ENCODE data around the gene FAM20A. TPM values are rescaled to one million over a fixed set of nuclear protein-coding genes. Genes with fewer than 3 reads are reported as not detected.

FAM20A gene
- total and polyA plus RNA-seq, 9 of the 15 experiments (the other 6 are each of a cell fraction or from before 2014, with no cell fraction given) = 0.07 TPM; not detected in 8

DNA sequence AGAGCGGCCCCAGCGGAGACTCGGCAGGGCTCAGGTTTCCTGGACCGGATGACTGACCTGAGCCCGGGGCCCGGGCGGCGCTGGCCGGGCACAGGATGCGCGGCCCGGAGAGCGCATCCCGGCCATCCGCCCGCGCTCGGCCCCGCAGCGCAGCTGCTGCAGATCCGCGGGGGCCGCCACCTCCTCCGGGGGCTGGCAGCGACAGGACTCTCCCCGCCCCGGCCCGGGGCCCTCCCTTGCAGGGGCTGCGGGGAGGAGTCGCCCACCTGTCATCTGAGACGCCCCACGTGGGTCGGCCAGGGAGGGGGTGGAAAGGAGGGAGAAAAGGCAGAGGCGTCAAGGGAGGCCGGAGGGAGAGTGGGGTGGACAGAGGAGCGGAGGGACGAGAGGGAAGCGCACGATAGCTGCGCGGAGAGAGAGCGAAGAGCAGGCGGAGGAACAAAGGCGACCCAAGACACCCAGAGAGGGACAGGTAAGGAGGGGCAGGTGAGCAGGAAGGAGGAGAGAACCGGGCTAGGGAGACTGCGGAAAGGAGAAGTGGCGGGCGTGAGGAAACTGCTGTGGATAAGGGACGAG, 89.4 kb downstream of the FAM20A start (continued):
- TF ChIP-seq, protein P1, sequence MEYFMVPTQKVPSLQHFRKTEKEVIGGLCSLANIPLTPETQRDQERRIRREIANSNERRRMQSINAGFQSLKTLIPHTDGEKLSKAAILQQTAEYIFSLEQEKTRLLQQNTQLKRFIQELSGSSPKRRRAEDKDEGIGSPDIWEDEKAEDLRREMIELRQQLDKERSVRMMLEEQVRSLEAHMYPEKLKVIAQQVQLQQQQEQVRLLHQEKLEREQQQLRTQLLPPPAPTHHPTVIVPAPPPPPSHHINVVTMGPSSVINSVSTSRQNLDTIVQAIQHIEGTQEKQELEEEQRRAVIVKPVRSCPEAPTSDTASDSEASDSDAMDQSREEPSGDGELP (CRISPR knock-in tag; IDR thresholded peaks at IDR 0.05; ENCODE audit: borderline replicate concordance) = peak; percentile 52; the same call in 1 of the 2 replicates
- TF ChIP-seq TRIM28 (IDR thresholded peaks at IDR 0.05) = peak; percentile 68; the same call in 1 of the 2 replicates
- TF ChIP-seq, protein P2, sequence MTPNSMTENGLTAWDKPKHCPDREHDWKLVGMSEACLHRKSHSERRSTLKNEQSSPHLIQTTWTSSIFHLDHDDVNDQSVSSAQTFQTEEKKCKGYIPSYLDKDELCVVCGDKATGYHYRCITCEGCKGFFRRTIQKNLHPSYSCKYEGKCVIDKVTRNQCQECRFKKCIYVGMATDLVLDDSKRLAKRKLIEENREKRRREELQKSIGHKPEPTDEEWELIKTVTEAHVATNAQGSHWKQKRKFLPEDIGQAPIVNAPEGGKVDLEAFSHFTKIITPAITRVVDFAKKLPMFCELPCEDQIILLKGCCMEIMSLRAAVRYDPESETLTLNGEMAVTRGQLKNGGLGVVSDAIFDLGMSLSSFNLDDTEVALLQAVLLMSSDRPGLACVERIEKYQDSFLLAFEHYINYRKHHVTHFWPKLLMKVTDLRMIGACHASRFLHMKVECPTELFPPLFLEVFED (CRISPR knock-in tag; conservative IDR thresholded peaks at IDR 0.05) = 0 out of 2 replicates have a peak, but pooled peaks have one; percentile 54
- TF ChIP-seq ARHGAP35 (IDR thresholded peaks at IDR 0.05; ENCODE audit: partially characterized antibody) = peak; percentile 75
- 0 out of 2 replicates have a peak, but pooled peaks have one; percentile 6 for TF ChIP-seq TAL1 (IDR thresholded peaks at IDR 0.05)
- TF ChIP-seq, protein P3, sequence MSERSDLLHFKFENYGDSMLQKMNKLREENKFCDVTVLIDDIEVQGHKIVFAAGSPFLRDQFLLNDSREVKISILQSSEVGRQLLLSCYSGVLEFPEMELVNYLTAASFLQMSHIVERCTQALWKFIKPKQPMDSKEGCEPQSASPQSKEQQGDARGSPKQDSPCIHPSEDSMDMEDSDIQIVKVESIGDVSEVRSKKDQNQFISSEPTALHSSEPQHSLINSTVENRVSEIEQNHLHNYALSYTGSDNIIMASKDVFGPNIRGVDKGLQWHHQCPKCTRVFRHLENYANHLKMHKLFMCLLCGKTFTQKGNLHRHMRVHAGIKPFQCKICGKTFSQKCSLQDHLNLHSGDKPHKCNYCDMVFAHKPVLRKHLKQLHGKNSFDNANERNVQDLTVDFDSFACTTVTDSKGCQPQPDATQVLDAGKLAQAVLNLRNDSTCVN (CRISPR knock-in tag; IDR thresholded peaks at IDR 0.05) = peak; percentile 86
- peak; percentile 65; the same call in 1 of the 2 replicates for TF ChIP-seq DPF2 (IDR thresholded peaks at IDR 0.05)
- TF ChIP-seq, protein P4, sequence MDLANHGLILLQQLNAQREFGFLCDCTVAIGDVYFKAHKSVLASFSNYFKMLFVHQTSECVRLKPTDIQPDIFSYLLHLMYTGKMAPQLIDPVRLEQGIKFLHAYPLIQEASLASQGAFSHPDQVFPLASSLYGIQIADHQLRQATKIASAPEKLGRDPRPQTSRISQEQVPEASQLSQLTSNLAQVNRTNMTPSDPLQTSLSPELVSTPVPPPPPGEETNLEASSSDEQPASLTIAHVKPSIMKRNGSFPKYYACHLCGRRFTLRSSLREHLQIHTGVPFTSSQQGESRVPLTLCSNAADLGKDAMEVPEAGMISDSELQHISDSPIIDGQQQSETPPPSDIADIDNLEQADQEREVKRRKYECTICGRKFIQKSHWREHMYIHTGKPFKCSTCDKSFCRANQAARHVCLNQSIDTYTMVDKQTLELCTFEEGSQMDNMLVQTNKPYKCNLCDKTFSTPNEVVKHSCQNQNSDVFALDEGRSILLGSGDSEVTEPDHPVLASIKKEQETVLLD (IDR thresholded peaks at IDR 0.05) = peak; percentile 86
- TF ChIP-seq HDGF (IDR thresholded peaks at IDR 0.05) = 0 out of 2 replicates have a peak, but pooled peaks have one; percentile 60
- no peak for TF ChIP-seq RBBP5 (IDR thresholded peaks at IDR 0.05; ENCODE audit: borderline replicate concordance, insufficient read depth, low read length, poor library complexity, severe bottlenecking)
- TF ChIP-seq RCOR1 (IDR thresholded peaks at IDR 0.05; ENCODE audit: borderline replicate concordance in 1 of 2, low read depth in 2 of 2, low read length in 2 of 2) = no peak
- TF ChIP-seq, protein P5, sequence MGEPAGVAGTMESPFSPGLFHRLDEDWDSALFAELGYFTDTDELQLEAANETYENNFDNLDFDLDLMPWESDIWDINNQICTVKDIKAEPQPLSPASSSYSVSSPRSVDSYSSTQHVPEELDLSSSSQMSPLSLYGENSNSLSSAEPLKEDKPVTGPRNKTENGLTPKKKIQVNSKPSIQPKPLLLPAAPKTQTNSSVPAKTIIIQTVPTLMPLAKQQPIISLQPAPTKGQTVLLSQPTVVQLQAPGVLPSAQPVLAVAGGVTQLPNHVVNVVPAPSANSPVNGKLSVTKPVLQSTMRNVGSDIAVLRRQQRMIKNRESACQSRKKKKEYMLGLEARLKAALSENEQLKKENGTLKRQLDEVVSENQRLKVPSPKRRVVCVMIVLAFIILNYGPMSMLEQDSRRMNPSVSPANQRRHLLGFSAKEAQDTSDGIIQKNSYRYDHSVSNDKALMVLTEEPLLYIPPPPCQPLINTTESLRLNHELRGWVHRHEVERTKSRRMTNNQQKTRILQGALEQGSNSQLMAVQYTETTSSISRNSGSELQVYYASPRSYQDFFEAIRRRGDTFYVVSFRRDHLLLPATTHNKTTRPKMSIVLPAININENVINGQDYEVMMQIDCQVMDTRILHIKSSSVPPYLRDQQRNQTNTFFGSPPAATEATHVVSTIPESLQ (CRISPR knock-in tag; IDR thresholded peaks at IDR 0.05) = no peak; the same call in 1 of the 2 replicates
- TF ChIP-seq RAD51 (IDR thresholded peaks at IDR 0.05; ENCODE audit: borderline replicate concordance, low read depth) = peak; percentile 46; the same call in 1 of the 2 replicates
- TF ChIP-seq NCOA1 (IDR thresholded peaks at IDR 0.05; ENCODE audit: low read depth) = peak; percentile 54; the same call in 1 of the 2 replicates
- TF ChIP-seq MEF2D (tag; conservative IDR thresholded peaks at IDR 0.05; ENCODE audit: low read depth) = no peak
- TF ChIP-seq FOXA1 (IDR thresholded peaks at IDR 0.05; ENCODE audit: borderline replicate concordance) = no peak
- TF ChIP-seq, protein P6, sequence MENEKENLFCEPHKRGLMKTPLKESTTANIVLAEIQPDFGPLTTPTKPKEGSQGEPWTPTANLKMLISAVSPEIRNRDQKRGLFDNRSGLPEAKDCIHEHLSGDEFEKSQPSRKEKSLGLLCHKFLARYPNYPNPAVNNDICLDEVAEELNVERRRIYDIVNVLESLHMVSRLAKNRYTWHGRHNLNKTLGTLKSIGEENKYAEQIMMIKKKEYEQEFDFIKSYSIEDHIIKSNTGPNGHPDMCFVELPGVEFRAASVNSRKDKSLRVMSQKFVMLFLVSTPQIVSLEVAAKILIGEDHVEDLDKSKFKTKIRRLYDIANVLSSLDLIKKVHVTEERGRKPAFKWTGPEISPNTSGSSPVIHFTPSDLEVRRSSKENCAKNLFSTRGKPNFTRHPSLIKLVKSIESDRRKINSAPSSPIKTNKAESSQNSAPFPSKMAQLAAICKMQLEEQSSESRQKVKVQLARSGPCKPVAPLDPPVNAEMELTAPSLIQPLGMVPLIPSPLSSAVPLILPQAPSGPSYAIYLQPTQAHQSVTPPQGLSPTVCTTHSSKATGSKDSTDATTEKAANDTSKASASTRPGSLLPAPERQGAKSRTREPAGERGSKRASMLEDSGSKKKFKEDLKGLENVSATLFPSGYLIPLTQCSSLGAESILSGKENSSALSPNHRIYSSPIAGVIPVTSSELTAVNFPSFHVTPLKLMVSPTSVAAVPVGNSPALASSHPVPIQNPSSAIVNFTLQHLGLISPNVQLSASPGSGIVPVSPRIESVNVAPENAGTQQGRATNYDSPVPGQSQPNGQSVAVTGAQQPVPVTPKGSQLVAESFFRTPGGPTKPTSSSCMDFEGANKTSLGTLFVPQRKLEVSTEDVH (IDR thresholded peaks at IDR 0.05; ENCODE audit: low read depth, partially characterized antibody) = peak; percentile 43
- TF ChIP-seq KDM1A (IDR thresholded peaks at IDR 0.05) = peak in 1 of 2 experiments; percentile 42; a peak in 1 of 4 replicates
- peak; percentile 84 for TF ChIP-seq MTA1 (IDR thresholded peaks at IDR 0.05; ENCODE audit: borderline replicate concordance)

All from K562 (cell line).